Esophagus muscularis mucosa (tissue), 4 donors: ENCODE data around the gene GABRD. TPM values are rescaled to one million over a fixed set of nuclear protein-coding genes. Genes with fewer than 3 reads are reported as not detected.

Source experiments
- DNase-seq: peaks from one replicate; pipeline ENCODE4 v3.0.0-alpha.2; 2017; ENCODE audit errors: extremely low spot score
- H3K27ac ChIP-seq, 4 donors: fragments of 200-600 bp; sonication (generic); replicated peaks in 1 of 4; 1 replicate in 3 of 4; 2 replicates in 1 of 4; pipeline ENCODE4 v1.5.1; 2016 to 2019; ENCODE audit warnings: mild to moderate bottlenecking in 1 of 4
- H3K27me3 ChIP-seq, 4 donors: fragments of 200-600 bp; sonication (generic); one replicate each; pipeline versions ENCODE4 v1.5.1 to v1.6.0; 2016 to 2019
- H3K36me3 ChIP-seq, 4 donors: fragments of 200-600 bp; sonication (generic); one replicate each; pipeline ENCODE4 v1.5.1; 2016 to 2019
- H3K4me1 ChIP-seq, 4 donors: fragments of 200-600 bp; sonication (generic); one replicate each; pipeline ENCODE4 v1.5.1; 2016 to 2019
- H3K4me3 ChIP-seq, 4 donors: fragments of 200-600 bp; sonication (generic); 1 replicate in 2 of 4; 2 replicates in 2 of 4; pipeline ENCODE4 v1.5.1; 2016 to 2019; ENCODE audit warnings: mild to moderate bottlenecking in 4 of 4, moderate library complexity in 1 of 4
- H3K9me3 ChIP-seq, 4 donors: fragments of 200-600 bp; sonication (generic); 1 replicate in 3 of 4; 2 replicates in 1 of 4; pipeline ENCODE4 v1.5.1; 2016 to 2019
- EP300 ChIP-seq: sonication (generic); formaldehyde crosslinking; IDR thresholded peaks from one replicate; pipeline ENCODE4 v1.6.1; 2017; ENCODE audit warnings: antibody characterized with exemption
- POLR2A ChIP-seq: fragments of 450-650 bp; IDR thresholded peaks from one replicate; pipeline ENCODE4 v1.6.1; 2017; ENCODE audit warnings: antibody characterized with exemption, moderate library complexity, mild to moderate bottlenecking, low read depth
- POLR2AphosphoS5 ChIP-seq, 2 donors: sonication (generic); formaldehyde crosslinking; IDR thresholded peaks; one replicate each; pipeline ENCODE4 v1.6.1; 2017; ENCODE audit warnings: antibody characterized with exemption in 2 of 2
- WGBS: methylation state at CpG from one replicate; pipeline ENCODE4 v1.1.5; 2018; 5-methylcytosine and 5-hydroxymethylcytosine counted together
- intact Hi-C: fragments of 100-400 bp; cut with DNase I; formaldehyde crosslinking; loops from one replicate; pipeline ENCODE4 v1.15.1; 2023
- total RNA-seq, 4 donors: library from RNA; depleted of rRNA; stranded (reverse); fragments of >200 nt; gene quantifications; one replicate each; pipeline versions ENCODE4 v1.1.0 to v1.2.1, GENCODE V29; 2016
- TF ChIP-seq, protein P1 (sequence below), 3 experiments: fragments of 200-600 bp in 2 of 3; fragments of 450-650 bp in 1 of 3; sonication (generic) in 2 of 3; IDR thresholded peaks; one replicate each; pipeline ENCODE4 v1.5.1; 2017 to 2019; ENCODE audit warnings: antibody characterized with exemption in 3 of 3, mild to moderate bottlenecking in 2 of 3, moderate library complexity in 1 of 3

The GABRD gene
- total RNA-seq, 4 donors from 2014 or later: not detected

DNA sequence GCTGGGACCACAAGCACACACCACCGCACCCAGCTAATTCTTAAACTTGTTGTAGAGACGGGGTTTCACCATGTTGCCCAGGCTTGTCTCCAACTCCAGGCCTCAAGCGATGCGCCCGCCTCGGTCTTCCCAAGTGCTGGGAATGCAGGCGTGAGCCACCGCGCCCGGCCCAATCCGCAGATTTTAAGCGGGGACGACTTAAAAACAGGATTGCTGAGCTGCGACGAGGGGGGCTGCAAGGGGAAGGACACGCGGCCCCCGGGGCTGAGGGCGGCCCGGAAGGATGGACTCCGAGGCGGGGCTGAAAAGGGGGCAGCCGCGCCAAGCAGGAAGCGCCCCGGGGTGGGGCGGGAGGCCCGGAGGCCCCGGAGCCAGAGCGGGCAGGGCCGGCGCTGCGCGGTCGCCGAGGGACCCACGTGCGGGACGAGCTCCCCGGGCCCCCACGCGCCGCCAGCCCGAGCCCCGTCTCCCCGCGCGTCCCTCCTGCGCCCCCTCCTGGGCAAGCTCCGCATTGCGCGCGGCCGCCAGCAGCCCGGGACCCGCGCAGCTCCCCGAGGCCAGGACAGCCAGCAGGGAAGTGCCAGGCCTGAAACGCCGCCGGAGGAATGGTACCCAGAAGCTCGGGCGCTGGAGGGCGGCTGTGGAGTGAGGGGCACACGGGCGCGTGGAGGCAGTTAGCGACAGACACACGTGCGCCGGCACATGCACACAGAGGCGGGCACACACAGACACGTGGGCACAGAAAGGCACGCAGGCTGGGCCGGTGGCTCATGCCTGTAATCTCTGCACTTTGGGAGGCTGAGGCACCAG is 25.6 kb downstream of the GABRD start:
- WGBS: 19% methylated on average over 13 of the region's 75 CpGs
- intact Hi-C loops: loop anchor here (5.0 kb wide), 1 partner anchor 87 kb away; no protein-coding TSS in a partner anchor
- Histone ChIP-seq H3K36me3 (no peaks in the 10 kb centered on the region), H3K4me3 (peak overlapping the region; percentile 38 to 57 (median 45)), H3K27ac (no peak overlapping the region), H3K4me1 (peaks cover 19 to 29% (median 27%) of the 10 kb centered on the region in 4 donors), H3K27me3 (peaks cover 0 to 92% (median 24%) of the 10 kb centered on the region in 4 donors), H3K9me3 (no peaks in the 10 kb centered on the region)
- DNase-seq: no peak
- TF ChIP-seq POLR2AphosphoS5 (IDR thresholded peaks at IDR 0.05) (peak in 1 of 2 donors; percentile 21), POLR2A (no peak)
- TF ChIP-seq, protein P1, sequence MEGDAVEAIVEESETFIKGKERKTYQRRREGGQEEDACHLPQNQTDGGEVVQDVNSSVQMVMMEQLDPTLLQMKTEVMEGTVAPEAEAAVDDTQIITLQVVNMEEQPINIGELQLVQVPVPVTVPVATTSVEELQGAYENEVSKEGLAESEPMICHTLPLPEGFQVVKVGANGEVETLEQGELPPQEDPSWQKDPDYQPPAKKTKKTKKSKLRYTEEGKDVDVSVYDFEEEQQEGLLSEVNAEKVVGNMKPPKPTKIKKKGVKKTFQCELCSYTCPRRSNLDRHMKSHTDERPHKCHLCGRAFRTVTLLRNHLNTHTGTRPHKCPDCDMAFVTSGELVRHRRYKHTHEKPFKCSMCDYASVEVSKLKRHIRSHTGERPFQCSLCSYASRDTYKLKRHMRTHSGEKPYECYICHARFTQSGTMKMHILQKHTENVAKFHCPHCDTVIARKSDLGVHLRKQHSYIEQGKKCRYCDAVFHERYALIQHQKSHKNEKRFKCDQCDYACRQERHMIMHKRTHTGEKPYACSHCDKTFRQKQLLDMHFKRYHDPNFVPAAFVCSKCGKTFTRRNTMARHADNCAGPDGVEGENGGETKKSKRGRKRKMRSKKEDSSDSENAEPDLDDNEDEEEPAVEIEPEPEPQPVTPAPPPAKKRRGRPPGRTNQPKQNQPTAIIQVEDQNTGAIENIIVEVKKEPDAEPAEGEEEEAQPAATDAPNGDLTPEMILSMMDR (IDR thresholded peaks at IDR 0.05): peak in 2 of 3 experiments; percentile 88 to 91

DNA sequence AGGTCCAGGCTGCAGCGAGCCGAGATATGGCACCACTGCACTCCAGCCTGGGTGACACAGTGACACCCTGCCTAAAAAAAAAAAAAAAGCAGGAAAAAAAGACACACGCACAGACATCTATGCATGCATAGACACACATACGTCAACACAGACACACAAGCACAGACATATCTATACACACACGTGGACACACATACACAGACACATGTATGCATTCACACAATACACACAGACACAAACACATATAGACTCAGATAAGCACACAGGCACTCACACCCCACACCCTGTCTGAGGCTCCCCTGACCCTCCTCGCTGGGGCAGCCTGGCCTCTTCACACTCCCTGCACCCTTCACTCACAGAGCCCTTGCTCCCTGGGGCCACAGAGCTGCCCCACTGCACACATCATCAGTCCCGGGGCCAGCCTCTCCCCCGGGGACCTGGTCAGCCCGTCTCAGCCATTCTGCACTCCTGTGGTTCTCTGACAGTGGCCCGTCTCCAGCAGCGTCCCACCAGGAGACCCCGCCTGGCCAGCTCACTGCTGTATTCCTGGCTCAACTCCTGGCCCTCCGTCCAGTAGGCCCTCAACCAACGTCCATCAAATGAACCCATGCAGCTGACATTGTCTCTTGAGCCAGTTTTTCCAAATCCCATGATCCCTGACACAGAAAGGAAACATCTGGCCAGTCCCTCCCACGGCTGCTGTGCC is 26.5 kb downstream of the GABRD start:
- WGBS: 51% methylated on average over 15 of the region's 15 CpGs

DNA sequence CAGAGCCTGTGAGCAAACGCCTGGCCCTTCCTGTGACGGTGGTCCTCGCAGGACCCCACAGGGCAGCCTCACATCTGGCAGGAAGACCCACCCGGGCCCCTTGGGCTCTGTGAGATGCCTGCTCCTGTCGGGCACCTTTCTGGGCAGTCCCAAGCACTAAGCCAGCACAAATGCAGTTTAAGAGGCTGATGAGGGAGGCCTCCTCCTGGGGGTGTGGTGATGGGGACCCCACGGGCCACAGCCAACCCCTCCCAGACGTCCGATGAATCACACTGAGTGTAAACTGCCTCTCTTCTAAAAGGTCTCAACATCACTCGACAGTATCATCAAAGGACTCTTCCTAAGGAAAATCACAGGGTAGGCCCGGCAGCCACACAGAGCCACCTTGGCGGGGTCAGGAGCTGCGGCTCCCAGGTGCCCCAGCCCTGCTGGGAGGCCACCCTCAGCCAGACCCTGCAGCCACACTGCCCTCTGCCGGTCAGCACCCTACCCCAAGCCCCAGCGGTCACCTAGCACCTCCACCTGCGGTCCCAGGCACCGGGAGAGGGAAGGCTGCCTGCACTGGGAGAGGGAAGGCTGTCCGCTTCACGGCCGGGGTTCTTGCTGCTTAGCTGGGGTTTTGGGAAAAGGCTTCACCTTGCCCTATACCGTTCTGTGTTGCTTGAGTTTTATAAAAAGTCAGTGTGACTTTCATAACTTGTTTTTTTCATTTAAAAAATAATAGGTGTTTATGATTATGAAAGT is 27.2 kb downstream of the GABRD start:
- peaks cover 26 to 46% (median 40%) of the 10 kb centered on the region in 4 donors for H3K4me1 ChIP-seq
- 57% methylated on average over 6 of the region's 20 CpGs for WGBS
- no peaks in the 10 kb centered on the region for H3K36me3 ChIP-seq
- intact Hi-C loops: loop anchor here (5.0 kb wide), 1 partner anchor 89 kb away; no protein-coding TSS in a partner anchor
- no peak for DNase-seq
- H3K27ac ChIP-seq: no peak overlapping the region
- TF ChIP-seq, protein P1 (IDR thresholded peaks at IDR 0.05): peak in 2 of 3 experiments; percentile 42 to 50
- no peak for TF ChIP-seq POLR2AphosphoS5 (IDR thresholded peaks at IDR 0.05)
- H3K9me3 ChIP-seq: no peaks in the 10 kb centered on the region
- H3K4me3 ChIP-seq: no peak overlapping the region
- peaks cover 0 to 92% (median 37%) of the 10 kb centered on the region in 4 donors for H3K27me3 ChIP-seq

More for the DNA sequence above, 26.5 kb downstream of the GABRD start:
- TF ChIP-seq POLR2A (no peak), POLR2AphosphoS5 (IDR thresholded peaks at IDR 0.05) (peak in 1 of 2 donors; percentile 14)
- Histone ChIP-seq H3K27me3 (peaks cover 0 to 92% (median 31%) of the 10 kb centered on the region in 4 donors), H3K27ac (no peak overlapping the region), H3K36me3 (no peaks in the 10 kb centered on the region), H3K4me3 (peak overlapping the region in 1 of 4 donors; percentile 43), H3K4me1 (peaks cover 22 to 39% (median 35%) of the 10 kb centered on the region in 4 donors), H3K9me3 (no peaks in the 10 kb centered on the region)
- intact Hi-C loops: loop anchor here (5.0 kb wide), 1 partner anchor 88 kb away; no protein-coding TSS in a partner anchor
- no peak for DNase-seq

DNA sequence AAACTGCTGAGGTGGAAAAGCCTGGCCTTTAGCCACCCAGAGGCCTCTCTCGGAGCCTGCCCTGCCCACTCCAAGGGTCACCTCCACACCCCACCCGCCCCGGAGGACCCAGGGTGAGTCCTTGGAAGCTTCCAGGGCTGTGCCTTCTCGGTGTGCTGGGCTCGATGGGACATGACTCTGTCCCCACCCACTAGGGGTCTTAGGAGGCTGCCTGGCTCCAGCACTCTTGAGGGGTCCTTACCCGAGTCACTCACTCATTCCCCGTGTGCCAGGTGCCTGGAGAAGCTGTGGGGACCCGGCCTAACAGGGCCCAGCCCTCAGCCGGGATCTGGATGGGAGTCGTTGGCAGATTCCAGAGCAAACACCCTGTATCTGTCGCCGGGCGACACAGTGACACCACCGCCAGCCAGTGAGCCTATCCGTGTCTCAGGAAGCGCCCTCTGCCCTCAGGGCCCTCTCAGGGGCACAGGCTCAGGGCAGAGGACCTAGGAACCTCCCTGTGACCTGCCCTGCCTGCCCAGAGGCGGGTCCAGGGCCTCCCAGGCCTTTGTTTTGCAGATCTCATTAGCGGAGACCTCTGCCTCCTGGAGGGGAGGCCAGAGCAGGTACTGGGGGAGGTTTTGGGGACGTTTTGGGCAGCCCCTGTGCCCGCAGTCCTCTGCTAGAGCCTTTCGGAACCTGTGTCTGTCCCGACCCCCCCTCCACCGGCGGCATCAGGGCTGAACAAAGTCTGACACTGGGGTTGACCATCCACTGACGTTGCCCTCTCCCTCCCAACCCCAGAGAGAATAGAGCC is 28.0 kb downstream of the GABRD start:
- Histone ChIP-seq H3K27ac (no peak overlapping the region), H3K27me3 (peaks cover 0 to 92% (median 38%) of the 10 kb centered on the region in 4 donors), H3K4me3 (no peak overlapping the region), H3K4me1 (peaks cover 26 to 47% (median 40%) of the 10 kb centered on the region in 4 donors), H3K9me3 (no peaks in the 10 kb centered on the region), H3K36me3 (no peaks in the 10 kb centered on the region)
- TF ChIP-seq POLR2AphosphoS5 (IDR thresholded peaks at IDR 0.05): no peak
- no peak for TF ChIP-seq EP300
- TF ChIP-seq POLR2A: no peak
- TF ChIP-seq, protein P1 (IDR thresholded peaks at IDR 0.05): no peak
- DNase-seq: no peak
- 64% methylated on average over 9 of the region's 25 CpGs for WGBS
- intact Hi-C loops: loop anchor here (5.0 kb wide), 1 partner anchor 90 kb away; no protein-coding TSS in a partner anchor
